Raji (cell line): Measurements from ENCODE around the gene UTP14A.
A peak's percentile ranks its signal among the peaks of the same experiment; 100 is the strongest.

ENCODE experiments used
- POLR2A ChIP-seq: IDR thresholded peaks from 2 replicates; pipeline ENCODE4 v1.6.1; 2011; ENCODE audit warnings: low read depth, low read length, control low read depth; ENCODE audit not compliant: insufficient read depth

Gene UTP14A

DNA sequence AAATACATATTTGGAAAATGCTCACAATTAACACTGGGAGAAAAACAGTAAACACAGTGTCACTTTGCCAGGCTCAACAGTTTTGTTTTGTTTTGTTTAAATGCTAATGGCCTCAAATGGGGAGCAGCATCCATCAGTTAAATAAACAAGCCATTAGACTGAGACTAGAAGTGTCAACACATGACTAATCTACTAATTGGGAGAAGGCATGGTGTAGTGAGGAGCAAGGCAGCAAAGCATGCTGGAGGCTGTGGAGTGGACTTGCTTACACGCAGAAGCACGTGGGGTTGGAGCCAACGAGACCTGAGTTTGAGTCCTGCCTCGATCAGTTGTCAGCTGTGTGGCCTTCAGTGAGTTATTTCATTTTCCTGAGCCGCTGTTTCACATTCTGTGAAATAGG is 29.0 kb downstream of the UTP14A start:
- TF ChIP-seq POLR2A, result no peak

DNA sequence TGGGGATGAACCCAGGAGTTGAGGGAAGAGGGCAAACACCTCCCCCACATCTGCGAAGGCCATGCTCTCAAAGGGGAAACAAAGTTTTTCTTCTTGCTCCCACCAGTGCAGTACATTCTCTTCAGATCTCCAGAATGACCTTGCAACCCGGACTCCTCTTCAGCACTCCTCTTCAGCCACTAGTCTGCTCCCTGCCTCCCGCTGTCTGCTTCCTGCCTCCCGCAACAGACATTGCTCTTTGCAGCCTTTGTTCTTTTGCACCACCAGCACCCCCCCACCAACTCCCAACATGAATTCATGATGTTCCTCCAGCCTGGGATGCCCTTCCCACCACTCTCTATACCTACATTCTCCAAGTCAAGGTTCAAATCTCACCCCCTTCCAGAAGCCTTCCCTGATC is 32.1 kb downstream of the UTP14A start:
- no peak for TF ChIP-seq POLR2A

DNA sequence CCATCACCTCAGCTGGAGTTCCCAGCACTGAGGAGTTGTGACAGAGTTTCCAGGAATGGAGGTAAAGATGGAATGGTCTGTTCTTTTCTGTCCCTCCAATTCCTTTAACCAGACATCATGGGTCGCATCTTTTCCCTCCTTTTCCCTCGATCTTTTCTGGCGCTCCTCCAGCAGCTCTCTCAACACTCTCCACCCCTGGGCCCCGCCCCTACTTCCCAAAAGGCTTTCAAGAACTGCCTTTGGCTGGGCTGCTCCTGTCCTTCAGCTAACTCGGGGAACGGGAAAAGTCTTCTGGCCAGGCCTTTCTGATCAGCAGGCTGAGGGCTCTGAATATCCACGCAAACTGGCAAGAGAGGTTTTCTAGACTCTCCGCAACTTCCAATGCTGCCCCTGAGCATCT is 34.0 kb downstream of the UTP14A start:
- no peak for TF ChIP-seq POLR2A

DNA sequence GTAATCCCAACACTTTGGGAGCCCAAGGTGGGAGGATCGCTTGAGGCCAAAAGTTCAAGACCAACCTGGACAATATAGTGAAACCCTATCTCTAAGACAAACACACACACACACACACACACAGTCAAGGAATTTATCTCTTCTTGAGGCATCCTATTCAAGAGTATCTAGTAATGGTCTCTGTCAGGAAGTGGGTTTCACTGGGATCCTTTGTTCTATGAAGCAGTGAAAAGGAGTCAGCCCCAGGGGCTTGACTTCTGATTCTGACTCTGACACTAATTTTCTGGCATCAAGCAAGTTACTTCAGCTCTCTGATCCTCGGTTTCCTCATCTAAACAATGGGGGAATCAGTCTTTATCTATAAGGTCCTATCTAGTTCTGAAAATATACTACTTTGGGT is 34.8 kb downstream of the UTP14A start:
- TF ChIP-seq POLR2A, result no peak

DNA sequence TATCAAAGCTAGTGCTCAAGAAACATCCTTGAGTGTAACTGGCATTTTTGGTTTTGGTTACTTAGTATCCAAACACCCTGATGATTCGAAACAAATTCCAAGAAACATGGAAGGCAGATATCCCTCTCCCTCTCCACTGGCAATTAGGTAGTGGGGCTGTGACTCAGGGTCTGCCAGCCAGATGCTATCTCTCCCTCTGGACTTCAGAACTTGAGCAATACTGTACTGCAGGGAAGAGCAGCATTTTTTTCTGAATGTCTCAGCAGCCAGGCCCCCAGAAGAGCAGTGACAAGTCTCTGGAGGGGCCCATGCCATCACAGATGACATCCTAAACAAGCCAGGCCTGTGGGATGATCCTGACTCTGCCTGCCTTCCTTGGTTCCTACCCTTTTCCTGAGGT is 39.2 kb downstream of the UTP14A start:
- TF ChIP-seq POLR2A, result no peak

DNA sequence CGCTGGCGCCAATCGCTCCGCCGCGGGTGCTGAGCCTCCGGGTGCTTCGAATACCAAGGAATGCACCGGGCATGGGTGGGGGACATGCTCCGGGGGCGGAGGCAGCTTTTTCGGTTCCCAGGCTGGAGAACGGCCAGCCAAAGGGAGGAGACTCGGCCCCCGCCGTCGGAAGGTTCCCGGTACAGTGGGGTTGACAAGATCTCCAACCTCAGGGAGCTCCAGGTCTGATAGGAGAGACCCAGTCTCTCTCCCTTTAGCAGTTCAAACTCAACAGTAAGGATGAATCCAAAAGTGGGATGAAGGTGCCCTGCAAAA is 47.3 kb downstream of the UTP14A start:
- no peak for TF ChIP-seq POLR2A

DNA sequence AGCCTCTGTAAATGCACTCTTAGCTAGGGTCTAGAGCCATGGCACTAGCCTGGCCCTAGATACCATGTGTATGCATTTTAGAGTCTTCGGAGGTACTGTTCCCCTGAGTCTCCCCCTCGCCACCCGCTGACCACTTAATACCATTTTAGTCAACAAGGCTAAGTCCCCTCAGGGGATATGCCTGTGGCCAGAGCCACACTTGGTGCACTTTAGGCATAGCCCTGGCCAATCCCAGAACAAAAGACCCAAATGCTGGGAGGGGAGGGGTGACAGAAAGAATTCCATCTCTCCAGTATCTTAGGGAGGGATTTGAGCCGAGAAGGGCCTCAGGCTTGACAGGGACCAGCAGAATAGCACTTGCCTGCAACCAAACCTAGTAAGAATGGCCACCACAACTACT is 47.9 kb downstream of the UTP14A start:
- TF ChIP-seq POLR2A, result no peak

DNA sequence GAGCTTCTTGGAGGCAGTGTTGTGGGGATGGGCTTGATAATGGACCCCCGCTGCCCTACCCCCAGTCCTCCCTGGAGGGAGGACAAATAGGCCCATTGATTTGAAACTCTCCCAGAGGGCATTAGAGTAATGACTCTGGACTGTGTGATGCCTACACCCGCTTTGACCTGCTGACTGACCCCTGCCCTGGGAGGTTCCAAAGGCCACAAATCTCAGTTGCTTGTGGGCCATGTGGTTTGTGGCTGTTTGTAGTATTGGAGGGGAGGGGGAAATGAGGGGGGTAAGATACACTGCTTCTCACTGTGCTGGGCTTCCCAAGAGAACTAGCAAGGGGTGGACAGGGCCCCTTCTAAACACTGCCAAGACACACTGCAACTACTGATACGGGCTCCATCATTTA is 48.8 kb downstream of the UTP14A start:
- no peak for TF ChIP-seq POLR2A

DNA sequence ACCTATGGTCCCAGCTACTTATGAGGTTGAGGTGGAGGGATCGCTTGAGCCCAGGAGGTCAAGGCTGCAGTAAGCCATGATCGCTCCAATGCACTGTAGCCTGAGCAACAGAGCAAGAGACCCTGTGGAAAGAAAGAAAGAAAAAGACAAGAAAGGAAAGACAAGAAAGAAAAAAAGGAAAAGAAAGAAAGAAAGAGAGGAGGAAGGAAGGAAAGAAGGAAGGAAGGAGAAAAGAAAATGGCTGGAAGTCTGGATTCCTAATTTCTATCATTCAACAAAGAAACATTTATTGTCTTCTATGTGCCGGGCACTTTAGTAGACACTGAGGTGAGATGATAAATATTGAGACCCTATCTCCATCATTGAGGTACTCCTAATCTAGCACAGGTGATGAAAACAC is 49.7 kb downstream of the UTP14A start:
- no peak for TF ChIP-seq POLR2A

DNA sequence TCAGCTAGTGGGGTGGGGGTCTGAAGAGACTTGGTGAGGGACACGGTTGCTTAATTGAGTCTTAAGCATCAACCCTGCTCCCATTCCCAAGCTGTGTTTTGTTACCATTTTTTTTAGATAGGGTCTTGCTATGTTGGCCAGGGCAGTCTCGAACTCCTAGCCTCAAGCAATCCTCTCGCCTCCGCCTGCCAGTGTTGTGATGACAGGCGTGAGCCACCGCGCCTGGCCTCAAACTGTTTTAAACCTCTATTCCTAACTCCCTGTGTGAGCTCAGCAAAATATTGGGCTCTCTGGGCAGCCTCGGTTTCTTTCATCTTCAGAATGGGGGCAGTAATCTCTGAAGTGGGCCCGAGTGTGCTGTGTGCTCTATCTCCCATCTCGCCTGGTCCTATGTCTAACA is 50.2 kb downstream of the UTP14A start:
- TF ChIP-seq POLR2A, result no peak

DNA sequence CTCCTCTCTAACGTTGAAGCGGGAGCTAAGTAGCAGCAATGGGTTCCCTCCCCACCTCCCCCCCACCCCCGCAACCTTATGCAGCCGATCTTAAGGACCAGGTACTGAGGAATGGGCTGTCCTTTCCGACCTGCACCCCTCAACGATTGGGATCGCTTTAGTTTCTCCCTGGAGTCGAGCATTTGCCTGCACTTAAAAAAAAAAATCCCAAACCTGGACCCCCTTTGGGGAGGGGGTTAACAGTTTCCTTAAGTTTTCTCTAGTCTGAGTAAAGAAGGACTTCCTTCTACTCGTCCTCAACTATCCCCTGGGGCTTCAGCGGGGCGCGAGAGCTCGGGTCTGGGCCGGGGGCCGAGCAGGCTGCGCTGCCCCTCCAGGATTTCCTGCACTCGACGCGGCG is 50.8 kb downstream of the UTP14A start:
- no peak for TF ChIP-seq POLR2A

DNA sequence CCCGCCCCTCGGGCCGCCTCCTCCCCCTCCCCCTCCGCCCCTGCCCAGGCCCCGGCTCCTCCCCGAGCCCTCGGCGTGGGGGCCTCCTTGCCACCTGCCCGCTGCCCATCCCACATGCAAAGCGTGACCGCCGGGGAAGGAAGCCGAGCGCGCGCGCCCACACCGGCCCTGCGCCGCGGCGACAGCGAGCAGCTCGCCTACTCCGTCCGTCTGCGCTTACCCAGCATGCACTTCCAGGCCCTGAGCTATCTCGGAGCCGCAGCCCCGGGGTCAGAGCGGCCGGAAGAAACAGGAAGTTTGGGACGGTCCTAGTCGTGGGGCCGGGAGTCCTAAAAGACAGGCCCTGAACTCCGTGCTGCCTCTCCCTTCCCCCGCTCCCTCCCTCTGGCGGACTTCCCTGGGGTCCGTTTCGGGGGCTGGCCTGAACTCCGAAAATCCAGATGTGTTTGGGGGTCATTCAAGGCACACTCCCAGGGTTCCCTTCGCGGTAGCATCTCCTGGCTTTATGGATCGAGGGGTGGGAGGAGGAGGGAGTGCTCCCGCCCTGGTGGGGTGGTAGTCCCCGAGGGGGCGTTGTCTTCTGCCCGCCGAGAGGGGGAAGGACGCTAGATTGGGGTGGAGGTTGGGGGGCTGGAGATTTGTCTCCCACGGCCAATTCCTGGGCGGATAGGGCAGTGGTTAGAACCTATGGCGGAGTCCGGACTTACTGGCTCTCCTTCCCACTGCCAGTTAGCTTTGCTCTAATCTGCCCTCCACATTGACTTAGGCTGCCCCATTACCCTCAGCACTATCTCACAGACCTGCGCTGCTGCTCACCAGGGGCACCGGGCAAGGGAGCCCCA is 51.5 kb downstream of the UTP14A start:
- TF ChIP-seq POLR2A, result peak; percentile 72

DNA sequence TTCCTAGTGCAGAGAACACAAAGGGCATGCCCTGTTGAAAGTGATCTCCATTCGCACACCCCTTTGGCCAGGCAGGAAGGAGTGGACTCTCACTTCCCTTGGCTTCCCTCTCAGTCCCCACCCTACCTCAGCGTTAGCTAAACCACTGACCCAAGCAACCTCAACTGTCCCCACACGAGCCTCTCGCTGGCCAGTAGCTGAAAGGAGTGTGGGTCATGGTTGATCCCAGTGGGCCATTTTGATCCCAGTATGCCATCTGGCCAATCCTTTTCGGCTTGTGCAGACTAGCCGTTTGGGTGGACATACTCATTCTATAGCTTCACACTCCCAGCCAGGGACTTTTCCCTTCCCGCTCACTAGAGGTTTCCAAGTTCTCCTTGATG is 52.1 kb downstream of the UTP14A start:
- TF ChIP-seq POLR2A, result no peak

DNA sequence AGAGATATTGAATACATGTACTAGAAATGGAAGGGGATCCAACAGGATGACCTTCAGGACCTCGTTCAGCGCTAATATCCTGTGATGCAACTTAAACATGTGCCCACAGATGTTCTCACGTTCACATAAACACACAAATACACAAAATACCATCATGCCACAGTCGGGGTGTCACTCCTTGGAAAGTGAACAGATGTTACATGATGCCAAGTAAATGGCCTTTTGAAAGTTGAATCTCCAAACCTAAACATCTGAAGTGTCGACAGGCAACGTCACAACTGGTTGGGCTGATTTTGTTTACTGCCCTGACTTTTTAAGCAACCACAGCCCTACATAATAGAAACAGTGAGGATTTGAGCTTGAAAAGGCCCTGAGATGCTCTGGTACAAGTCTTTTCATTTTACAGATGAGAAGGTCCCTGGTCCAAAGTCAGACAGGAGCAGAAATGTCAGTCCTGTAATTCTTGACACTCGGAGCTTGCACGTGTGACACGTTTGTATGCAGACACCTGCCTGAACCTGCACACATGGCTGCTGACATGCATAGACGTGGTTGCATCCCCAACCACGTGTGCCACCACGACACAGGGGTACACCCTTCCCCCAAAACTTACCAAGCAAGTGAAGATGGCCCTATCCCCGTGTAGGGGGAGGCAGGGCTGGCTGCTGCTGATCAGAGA is 53.0 kb downstream of the UTP14A start:
- no peak for TF ChIP-seq POLR2A

DNA sequence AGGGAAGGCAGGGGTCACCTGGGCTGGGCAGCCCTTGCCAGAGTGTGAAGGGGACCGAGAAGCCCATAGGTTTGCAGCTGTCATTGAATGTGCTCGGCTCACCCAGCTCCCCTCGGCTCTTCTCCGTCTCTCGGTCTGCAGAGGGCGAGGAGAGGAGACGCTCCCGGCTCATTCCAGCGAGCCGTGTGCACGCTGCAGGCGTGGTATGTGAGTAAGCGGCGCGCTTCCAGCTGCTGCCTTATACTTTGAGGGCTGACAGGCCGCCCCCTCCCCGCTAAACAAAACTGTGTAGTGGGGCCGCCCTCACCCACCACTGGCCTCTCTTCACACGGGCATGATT is 53.5 kb downstream of the UTP14A start:
- TF ChIP-seq POLR2A, result no peak

DNA sequence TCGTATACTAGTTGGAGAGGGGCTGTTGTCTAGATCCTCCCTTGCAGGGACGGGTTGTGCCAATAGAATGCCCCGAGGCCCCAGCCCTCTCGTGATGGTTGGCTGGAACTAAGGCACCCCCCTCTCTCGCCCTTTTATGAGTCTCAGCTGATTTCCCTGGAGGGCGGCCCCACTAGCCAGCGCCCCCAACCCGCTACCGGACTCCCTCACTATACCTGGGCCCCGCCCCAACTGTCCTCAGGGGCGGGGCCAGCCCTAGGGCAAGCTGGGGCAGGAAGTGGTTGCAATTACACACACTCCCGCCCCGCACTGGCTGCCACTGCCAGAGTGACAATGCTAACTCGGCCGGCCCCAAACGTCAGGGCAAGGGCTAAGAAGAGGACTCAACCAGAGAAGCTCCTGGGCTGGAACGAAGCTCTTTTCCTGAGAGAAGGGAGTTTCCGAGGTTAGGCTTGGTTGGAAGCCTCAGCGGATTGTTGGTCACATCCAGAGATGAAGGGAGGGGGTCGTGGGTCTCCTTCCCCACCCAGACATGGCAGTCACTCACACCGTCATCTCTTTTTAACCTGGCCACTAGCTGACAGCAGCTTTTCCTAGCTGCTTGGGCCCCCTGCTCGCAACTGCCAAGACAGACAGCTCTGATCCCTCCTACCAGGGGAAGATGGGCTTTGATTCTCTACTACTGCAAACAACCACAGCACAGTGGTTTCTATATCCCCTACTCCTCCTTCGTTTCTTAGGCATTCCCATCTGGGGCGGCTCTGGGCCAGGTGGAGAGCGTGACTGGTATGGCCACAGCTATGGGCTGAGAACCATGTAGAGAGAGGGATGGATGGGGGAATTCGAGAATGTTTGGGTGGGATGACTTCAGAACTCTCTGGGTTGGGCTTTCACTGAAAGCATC is 55.5 kb downstream of the UTP14A start:
- TF ChIP-seq POLR2A, result peak; percentile 52; the same call in 1 of the 2 replicates
